Mononuclear cell (primary cell): ENCODE data around the gene DSCAM. TPM values are rescaled to one million over a fixed set of nuclear protein-coding genes. Genes with fewer than 3 reads are reported as not detected.

ENCODE experiments used
- H3K27me3 ChIP-seq: 2 replicates; pipeline ENCODE4 v1.6.0; 2011; ENCODE audit warnings: low read length, control low read depth; ENCODE audit not compliant: insufficient read depth
- H3K4me1 ChIP-seq: 2 replicates; pipeline ENCODE4 v1.5.1; 2011; ENCODE audit warnings: mild to moderate bottlenecking, low read length, control low read depth; ENCODE audit not compliant: insufficient read depth
- H3K4me3 ChIP-seq: 2 replicates; pipeline ENCODE4 v1.5.1; 2011; ENCODE audit warnings: mild to moderate bottlenecking, low read length, moderate library complexity
- H3K9me3 ChIP-seq: 2 replicates; pipeline ENCODE4 v1.5.1; 2011; ENCODE audit warnings: low read depth, mild to moderate bottlenecking, control low read depth, low read length
- total RNA-seq: library from RNA; depleted of rRNA; stranded (reverse); fragments of >200 nt; gene quantifications from one replicate; pipeline ENCODE4 v1.2.3, GENCODE V29; 2012

DSCAM gene
- total RNA-seq, 1 donor = not detected

- Histone ChIP-seq H3K4me1 (no peaks in the 10 kb centered on the region), H3K4me3 (no peak overlapping the region), H3K9me3 (no peaks in the 10 kb centered on the region), H3K27me3 (no peaks in the 10 kb centered on the region)
Measured at GRCh38 chr21:40640266-40640789, 206.6 kb downstream of the DSCAM start.

- Histone ChIP-seq H3K9me3 (no peaks in the 10 kb centered on the region), H3K4me1 (no peaks in the 10 kb centered on the region), H3K4me3 (no peak overlapping the region), H3K27me3 (no peaks in the 10 kb centered on the region)
Measured at GRCh38 chr21:40639616-40640194, 207.3 kb downstream of the DSCAM start.

GRCh38 chr21:40638466-40639251 lies 208.3 kb downstream of the DSCAM start:
- no peak overlapping the region for H3K4me3 ChIP-seq
- no peaks in the 10 kb centered on the region for H3K27me3 ChIP-seq
- no peaks in the 10 kb centered on the region for H3K9me3 ChIP-seq
- no peaks in the 10 kb centered on the region for H3K4me1 ChIP-seq

- Histone ChIP-seq H3K27me3 (no peaks in the 10 kb centered on the region), H3K4me3 (no peak overlapping the region), H3K9me3 (no peaks in the 10 kb centered on the region), H3K4me1 (no peaks in the 10 kb centered on the region)
Measured at GRCh38 chr21:40636026-40636425, 210.9 kb downstream of the DSCAM start.

GRCh38 chr21:40635391-40635790 lies 211.6 kb downstream of the DSCAM start:
- no peaks in the 10 kb centered on the region for H3K4me1 ChIP-seq
- H3K4me3 ChIP-seq = no peak overlapping the region
- H3K27me3 ChIP-seq = no peaks in the 10 kb centered on the region
- no peaks in the 10 kb centered on the region for H3K9me3 ChIP-seq

GRCh38 chr21:40634141-40634540 lies 212.8 kb downstream of the DSCAM start:
- no peaks in the 10 kb centered on the region for H3K9me3 ChIP-seq
- no peak overlapping the region for H3K4me3 ChIP-seq
- no peaks in the 10 kb centered on the region for H3K27me3 ChIP-seq
- no peaks in the 10 kb centered on the region for H3K4me1 ChIP-seq

- Histone ChIP-seq H3K9me3 (no peaks in the 10 kb centered on the region), H3K4me3 (no peak overlapping the region)
Measured at GRCh38 chr21:40633048-40633447, 213.9 kb downstream of the DSCAM start.

GRCh38 chr21:40631211-40631610 lies 215.7 kb downstream of the DSCAM start:
- no peaks in the 10 kb centered on the region for H3K27me3 ChIP-seq
- no peaks in the 10 kb centered on the region for H3K9me3 ChIP-seq
- H3K4me3 ChIP-seq = no peak overlapping the region
- no peaks in the 10 kb centered on the region for H3K4me1 ChIP-seq

More at GRCh38 chr21:40633048-40633447, 213.9 kb downstream of the DSCAM start:
- Histone ChIP-seq H3K27me3 (no peaks in the 10 kb centered on the region), H3K4me1 (no peaks in the 10 kb centered on the region)

GRCh38 chr21:40625991-40626390 lies 221.0 kb downstream of the DSCAM start:
- no peaks in the 10 kb centered on the region for H3K9me3 ChIP-seq
- H3K4me1 ChIP-seq = no peaks in the 10 kb centered on the region
- no peaks in the 10 kb centered on the region for H3K27me3 ChIP-seq
- no peak overlapping the region for H3K4me3 ChIP-seq

- Histone ChIP-seq H3K9me3 (no peaks in the 10 kb centered on the region), H3K4me1 (no peaks in the 10 kb centered on the region), H3K4me3 (no peak overlapping the region), H3K27me3 (no peaks in the 10 kb centered on the region)
Measured at GRCh38 chr21:40623528-40623927, 223.4 kb downstream of the DSCAM start.

- H3K9me3 ChIP-seq = no peaks in the 10 kb centered on the region
- H3K4me3 ChIP-seq = no peak overlapping the region
- H3K27me3 ChIP-seq = no peaks in the 10 kb centered on the region
- no peaks in the 10 kb centered on the region for H3K4me1 ChIP-seq
Measured at GRCh38 chr21:40622531-40622930, 224.4 kb downstream of the DSCAM start.

- no peaks in the 10 kb centered on the region for H3K4me1 ChIP-seq
- no peaks in the 10 kb centered on the region for H3K9me3 ChIP-seq
- H3K27me3 ChIP-seq = no peaks in the 10 kb centered on the region
- H3K4me3 ChIP-seq = no peak overlapping the region
Measured at GRCh38 chr21:40620386-40621145, 226.4 kb downstream of the DSCAM start.

- Histone ChIP-seq H3K4me3 (no peak overlapping the region), H3K9me3 (no peaks in the 10 kb centered on the region), H3K27me3 (no peaks in the 10 kb centered on the region), H3K4me1 (no peaks in the 10 kb centered on the region)
Measured at GRCh38 chr21:40618191-40618973, 228.6 kb downstream of the DSCAM start.

- Histone ChIP-seq H3K4me3 (no peak overlapping the region), H3K27me3 (no peaks in the 10 kb centered on the region), H3K9me3 (no peaks in the 10 kb centered on the region), H3K4me1 (no peaks in the 10 kb centered on the region)
Measured at GRCh38 chr21:40616377-40616704, 230.6 kb downstream of the DSCAM start.
